Endothelial cell of umbilical vein (primary cell): ENCODE results near the gene PNLIPRP2. TPM values are rescaled to one million over a fixed set of nuclear protein-coding genes. Genes with fewer than 3 reads are reported as not detected.

ENCODE experiments used
- BruUV-seq: library from RNA; stranded (reverse); fragments of 400-500 nt; replicated peaks from 2 replicates; lab custom pipeline; 2021; lab: Mats Ljungman, UMichigan
- CTCF ChIA-PET: fragments of 300-600, 350-600 bp; sonication (Branson Sonifier 250); formaldehyde crosslinking; loops from one replicate; lab custom pipeline; 2021; ENCODE audit warnings: antibody characterized with exemption, inconsistent platforms; lab: Charles Lee
- POLR2A ChIA-PET: fragments of 300-600, 350-600 bp; sonication (Branson Sonifier 250); formaldehyde crosslinking; loops from one replicate; lab custom pipeline; 2021; ENCODE audit warnings: antibody characterized with exemption, inconsistent platforms; lab: Charles Lee
- DNase-seq: peaks from one replicate; pipeline ENCODE4 v3.0.0-alpha.2; 2011; ENCODE audit warnings: low read depth, low spot score
- FAIRE-seq: peaks from 2 replicates; lab custom pipeline; 2011; peaks lifted over from hg19 to GRCh38; lab: Jason Lieb, UNC
- H2AFZ ChIP-seq: 2 replicates; pipeline ENCODE4 v1.6.0; 2012; ENCODE audit warnings: low read depth, low read length, control low read depth, inconsistent platforms
- H3K27ac ChIP-seq: 2 replicates; pipeline ENCODE4 v1.5.1; 2011; ENCODE audit warnings: low read depth, mild to moderate bottlenecking, control low read depth, low read length, moderate library complexity; ENCODE audit not compliant: insufficient read depth
- H3K27me3 ChIP-seq, 2 experiments: 2 replicates each; pipeline versions ENCODE4 v1.6.0 to v1.6.1; 2011; ENCODE audit warnings: low read length in 2 of 2, mixed read lengths in 1 of 2; ENCODE audit not compliant: control insufficient read depth in 2 of 2, insufficient read depth in 2 of 2
- H3K36me3 ChIP-seq, 2 experiments: 2 replicates in 1 of 2; 3 replicates in 1 of 2; pipeline ENCODE4 v1.5.1; 2011; ENCODE audit warnings: low read length in 2 of 2, mild to moderate bottlenecking in 1 of 2, moderate library complexity in 1 of 2; ENCODE audit not compliant: control insufficient read depth in 2 of 2, insufficient read depth in 2 of 2; ENCODE audit errors: extremely low read depth in 1 of 2
- H3K4me1 ChIP-seq: 3 replicates; pipeline ENCODE4 v1.5.1; 2011; ENCODE audit warnings: mild to moderate bottlenecking, low read length; ENCODE audit not compliant: control insufficient read depth, insufficient read depth; ENCODE audit errors: extremely low read depth
- H3K4me2 ChIP-seq: 2 replicates; pipeline ENCODE4 v1.6.1; 2011; ENCODE audit warnings: low read length, control low read depth, mixed read lengths; ENCODE audit not compliant: insufficient read depth
- H3K4me3 ChIP-seq, 3 experiments: fragments of 200-600 bp in 1 of 3; sonication (generic), shearing (Covaris generic) in 1 of 3; replicated peaks in 1 of 3; 2 replicates each; pipeline ENCODE4 v1.5.1; 2011 to 2016; ENCODE audit warnings: control low read depth in 3 of 3, low read length in 3 of 3, mild to moderate bottlenecking in 2 of 3, inconsistent platforms in 1 of 3, low read depth in 1 of 3, moderate library complexity in 1 of 3; ENCODE audit not compliant: insufficient read depth in 1 of 3
- H3K79me2 ChIP-seq: 2 replicates; pipeline ENCODE4 v1.6.0; 2012; ENCODE audit warnings: low read length, inconsistent platforms; ENCODE audit not compliant: control insufficient read depth, insufficient read depth
- H3K9ac ChIP-seq: replicated peaks from 2 replicates; pipeline ENCODE3; 2011; ENCODE audit warnings: low read length, control low read depth; ENCODE audit not compliant: insufficient read depth; ENCODE audit errors: extremely low read depth
- H3K9me1 ChIP-seq: replicated peaks from 3 replicates; pipeline ENCODE4 v1.6.0; 2011; ENCODE audit warnings: mild to moderate bottlenecking, low read length; ENCODE audit not compliant: control insufficient read depth, insufficient read depth; ENCODE audit errors: extremely low read depth
- H3K9me3 ChIP-seq: replicated peaks from 2 replicates; pipeline ENCODE4 v1.5.1; 2012; ENCODE audit warnings: low read length, inconsistent platforms; ENCODE audit not compliant: control insufficient read depth, insufficient read depth
- H4K20me1 ChIP-seq: replicated peaks from 2 replicates; pipeline ENCODE3; 2011; ENCODE audit warnings: mild to moderate bottlenecking, low read length; ENCODE audit not compliant: control insufficient read depth, insufficient read depth; ENCODE audit errors: extremely low read depth
- CTCF ChIP-seq, 2 donors: IDR thresholded peaks; 1 replicate in 1 of 2; 2 replicates in 1 of 2; pipeline ENCODE4 v1.5.1; 2011; ENCODE audit warnings: low read length in 2 of 2, mild to moderate bottlenecking in 2 of 2, moderate library complexity in 2 of 2, control low read depth in 1 of 2, inconsistent platforms in 1 of 2, low read depth in 1 of 2; ENCODE audit not compliant: insufficient read depth in 1 of 2; ENCODE audit errors: extremely low read depth in 1 of 2
- EZH2 ChIP-seq: IDR thresholded peaks from 2 replicates; pipeline ENCODE4 v1.6.1; 2012; ENCODE audit warnings: borderline replicate concordance, low read depth, mild to moderate bottlenecking, moderate library complexity, low read length, inconsistent platforms; ENCODE audit not compliant: severe bottlenecking
- FOS ChIP-seq: IDR thresholded peaks from 2 replicates; pipeline ENCODE4 v1.6.1; 2011; ENCODE audit warnings: mild to moderate bottlenecking, low read length, moderate library complexity, borderline replicate concordance; ENCODE audit not compliant: insufficient read depth
- GATA2 ChIP-seq: IDR thresholded peaks from 2 replicates; pipeline ENCODE4 v1.7.0; 2011; ENCODE audit warnings: low read depth, mild to moderate bottlenecking, moderate library complexity, mixed read lengths, low read length; ENCODE audit not compliant: insufficient read length, insufficient read depth
- JUN ChIP-seq: IDR thresholded peaks from 2 replicates; pipeline ENCODE4 v1.6.1; 2011; ENCODE audit warnings: borderline replicate concordance, low read depth; ENCODE audit not compliant: insufficient read length, insufficient read depth
- MAX ChIP-seq: IDR thresholded peaks from 2 replicates; pipeline ENCODE4 v1.6.1; 2011; ENCODE audit not compliant: insufficient read depth, insufficient read length
- MYC ChIP-seq: IDR thresholded peaks from one replicate; pipeline ENCODE4 v1.6.1; 2011; ENCODE audit warnings: mild to moderate bottlenecking, low read depth, low read length
- POLR2A ChIP-seq: IDR thresholded peaks from 2 replicates; pipeline ENCODE4 v1.6.1; 2012; ENCODE audit warnings: low read depth, mild to moderate bottlenecking, control low read depth, low read length
- POLR2AphosphoS5 ChIP-seq: IDR thresholded peaks from 2 replicates; pipeline ENCODE4 v1.6.1; 2012; ENCODE audit warnings: low read depth, mild to moderate bottlenecking, control low read depth, low read length, moderate library complexity; ENCODE audit not compliant: insufficient read depth
- dilution Hi-C: fragments of 300-500 bp; cut with MboI; formaldehyde crosslinking; loops from one replicate; pipeline ENCODE4 v1.15.0; 2019; ENCODE audit warnings: low sequenced_read_pairs; ENCODE audit not compliant: extremely low pct_ligation_motif_present
- intact Hi-C: fragments of 100-400 bp; cut with micrococcal nuclease; formaldehyde crosslinking; loops from one replicate; pipeline ENCODE4 v1.10.0; 2022
- polyA plus RNA-seq, 4 experiments: library from polyadenylated mRNA; depleted of rRNA in 3 of 4; stranded (reverse) in 3 of 4; unstranded in 1 of 4; fragments of >200 nt; gene quantifications; 2 replicates each; pipeline versions ENCODE4 v1.2.1 to v1.2.3, GENCODE V29; 2011 to 2012; ENCODE audit warnings: missing spikeins in 1 of 4
- total RNA-seq: library from RNA; stranded (reverse); gene quantifications from 2 replicates; pipeline ENCODE4 v1.2.3, GENCODE V29; 2021

The PNLIPRP2 gene
- total and polyA plus RNA-seq, 2 donors (not counting 3 experiments of a cell fraction or from before 2014, with no cell fraction given), result not detected

DNA sequence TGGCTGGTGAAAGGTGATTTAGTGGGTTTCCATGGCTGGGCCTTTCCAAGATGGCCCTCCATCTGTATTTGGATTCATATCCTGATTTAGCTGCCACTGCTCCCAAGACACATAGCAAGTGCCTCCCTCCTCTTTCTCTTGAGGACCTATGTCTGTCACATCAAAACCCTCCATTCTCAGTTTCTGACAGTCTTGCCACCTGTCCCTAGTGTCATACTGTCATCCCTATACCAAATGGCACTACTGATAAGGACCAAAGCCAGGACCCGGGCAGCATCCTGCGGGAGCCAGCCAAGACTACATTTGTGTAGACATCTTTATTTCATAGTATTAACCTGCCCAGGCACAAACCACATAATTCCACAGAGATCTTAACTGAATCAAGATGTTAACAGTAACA is 34.8 kb downstream of the PNLIPRP2 start:
- DNase-seq (no peak), FAIRE-seq (no peak)
- ChIA-PET CTCF (interaction anchor here (2.1 kb wide), 1 partner anchor 8 kb away, joined by 6 read pairs; no protein-coding TSS in a partner anchor), POLR2A (no interaction called here)
- H3K27ac ChIP-seq, result no peak overlapping the region
- H2AFZ ChIP-seq, result no peak overlapping the region
- dilution Hi-C loops, result no loop called here
- H3K4me1 ChIP-seq, result no peaks in the 10 kb centered on the region
- H3K9me1 ChIP-seq, result no peaks in the 10 kb centered on the region
- no peaks in the 10 kb centered on the region for H3K79me2 ChIP-seq
- no peaks in the 10 kb centered on the region for H3K9me3 ChIP-seq
- H3K9ac ChIP-seq, result no peak overlapping the region
- intact Hi-C loops, result no loop called here
- H3K36me3 ChIP-seq, result no peaks in the 10 kb centered on the region
- no peaks in the 10 kb centered on the region for H3K27me3 ChIP-seq
- TF ChIP-seq POLR2A (no peak), MAX (no peak), JUN (no peak), EZH2 (no peak), CTCF (IDR thresholded peaks at IDR 0.05; ENCODE audit: extremely low read depth in 1 of 2, insufficient read depth in 1 of 2, low read depth in 1 of 2, low read length in 2 of 2) (no peak), POLR2AphosphoS5 (no peak), MYC (no peak), GATA2 (no peak), FOS (no peak)
- H3K4me2 ChIP-seq, result no peak overlapping the region
- H4K20me1 ChIP-seq, result no peaks in the 10 kb centered on the region
- H3K4me3 ChIP-seq, result no peak overlapping the region
- BruUV-seq, result no TSS peak
